Brain microvascular endothelial cell (primary cell): ENCODE measurements around the gene ATP8A2.
A peak's percentile ranks its signal among the peaks of the same experiment; 100 is the strongest.

Source experiments
- DNase-seq: peaks from one replicate; pipeline ENCODE4 v3.0.0-alpha.2; 2020
- H3K27ac ChIP-seq: fragments of 250-450 bp; sonication (Bioruptor Pico); 2 replicates; pipeline ENCODE4 v1.5.1; 2020; ENCODE audit warnings: mild to moderate bottlenecking, moderate library complexity
- H3K27me3 ChIP-seq: fragments of 250-450 bp; sonication (Bioruptor Pico); replicated peaks from 2 replicates; pipeline ENCODE4 v1.5.1; 2020; ENCODE audit warnings: mild to moderate bottlenecking
- H3K36me3 ChIP-seq: fragments of 250-450 bp; sonication (Bioruptor Pico); replicated peaks from 2 replicates; pipeline ENCODE4 v1.5.1; 2020; ENCODE audit warnings: mild to moderate bottlenecking
- H3K4me3 ChIP-seq: 2 replicates; pipeline ENCODE4 v1.5.1; 2011; ENCODE audit warnings: low read depth, mild to moderate bottlenecking, control low read depth, low read length, moderate library complexity
- CTCF ChIP-seq: IDR thresholded peaks from 2 replicates; pipeline ENCODE4 v1.5.1; 2011; ENCODE audit warnings: low read depth, mild to moderate bottlenecking, moderate library complexity, low read length, control low read depth, inconsistent platforms; ENCODE audit errors: missing control alignments
- in situ Hi-C: cut with HindIII; loops from 2 replicates; pipeline ENCODE4 v1.10.0; 2017; ENCODE audit warnings: low sequenced_read_pairs, low pct_ligation_motif_present

Gene ATP8A2

GRCh38 chr13:26017932-26018665 lies 646.3 kb downstream of the ATP8A2 start:
- in situ Hi-C loops = no loop called here
- H3K36me3 ChIP-seq = no peaks in the 10 kb centered on the region
- no peaks in the 10 kb centered on the region for H3K27me3 ChIP-seq
- peak; percentile 24 for DNase-seq
- no peak overlapping the region for H3K4me3 ChIP-seq
- TF ChIP-seq CTCF = no peak
- peak overlapping the region; percentile 46 for H3K27ac ChIP-seq

- no peak for TF ChIP-seq CTCF
- peak overlapping the region; percentile 70 for H3K27ac ChIP-seq
- no peak for DNase-seq
- no peaks in the 10 kb centered on the region for H3K36me3 ChIP-seq
- H3K4me3 ChIP-seq = no peak overlapping the region
- in situ Hi-C loops = no loop called here
- H3K27me3 ChIP-seq = no peaks in the 10 kb centered on the region
Observed at GRCh38 chr13:26019251-26019650, 647.5 kb downstream of the ATP8A2 start.

GRCh38 chr13:26019881-26020870 lies 648.4 kb downstream of the ATP8A2 start:
- Histone ChIP-seq H3K36me3 (no peaks in the 10 kb centered on the region), H3K27ac (peak overlapping the region; percentile 70), H3K4me3 (no peak overlapping the region), H3K27me3 (no peaks in the 10 kb centered on the region)
- no peak for TF ChIP-seq CTCF
- in situ Hi-C loops = no loop called here
- DNase-seq = peak; percentile 72

GRCh38 chr13:26020891-26021290 lies 649.1 kb downstream of the ATP8A2 start:
- no peak for DNase-seq
- Histone ChIP-seq H3K4me3 (no peak overlapping the region), H3K36me3 (no peaks in the 10 kb centered on the region), H3K27ac (peak overlapping the region; percentile 70), H3K27me3 (no peaks in the 10 kb centered on the region)
- no peak for TF ChIP-seq CTCF
- in situ Hi-C loops = no loop called here

- DNase-seq = no peak
- no peak overlapping the region for H3K27ac ChIP-seq
- in situ Hi-C loops = no loop called here
Observed at GRCh38 chr13:26021516-26021915, 649.7 kb downstream of the ATP8A2 start.

More at GRCh38 chr13:26021516-26021915, 649.7 kb downstream of the ATP8A2 start:
- TF ChIP-seq CTCF = no peak
- Histone ChIP-seq H3K27me3 (no peaks in the 10 kb centered on the region), H3K4me3 (no peak overlapping the region), H3K36me3 (no peaks in the 10 kb centered on the region)
